ENCODE results near the gene MARK3. TPM values are rescaled to one million over a fixed set of nuclear protein-coding genes. Genes with fewer than 3 reads are reported as not detected.

Gene MARK3
- total and polyA plus RNA-seq, 10 of the 15 experiments (the other 5 are each of a cell fraction or from before 2014, with no cell fraction given), result 10.7 to 75.1 (median 41.4) TPM

- intact Hi-C loops (cut with micrococcal nuclease; ENCODE audit: unreplicated experiment) (loop anchor here (1.0 kb wide), 2 partner anchors 29 to 47 kb away; no protein-coding TSS in a partner anchor), in situ Hi-C loops (cut with MboI) (no loop called here)
- FAIRE-seq, result peak; percentile 44
- SMC1A ChIA-PET (ENCODE audit: uncharacterized antibody, unreplicated experiment), result interaction anchor here (1.2 to 1.5 kb wide), 2 partner anchors 19 to 28 kb away, joined by 3 to 13 read pairs; no protein-coding TSS in a partner anchor
- H3K4me1 ChIP-seq (ENCODE audit: control insufficient read depth, insufficient read depth, low read length), result no peaks in the 10 kb centered on the region
- 15% methylated on average over 20 of the region's 21 CpGs for WGBS (ENCODE audit: insufficient coverage, insufficient replicate concordance, low lambda C conversion rate, missing lambda C conversion rate)
- H3K36me3 ChIP-seq (ENCODE audit: control insufficient read depth in 2 of 2, insufficient read depth in 2 of 2, low read length in 1 of 2), result no peaks in the 10 kb centered on the region
- DNase-seq (ENCODE audit: low read depth, low spot score), result no peak
- POLR2A ChIA-PET, result no interaction called here
- H3K4me3 ChIP-seq, result no peak overlapping the region
- peak; percentile 93 for ATAC-seq
- no peaks in the 10 kb centered on the region for H3K27me3 ChIP-seq (replicated peaks in 1 of 2; ENCODE audit: control insufficient read depth in 2 of 2, insufficient read depth in 2 of 2, low read length in 1 of 2)
- H3K9ac ChIP-seq (ENCODE audit: control insufficient read depth, insufficient read depth, low read length), result no peak overlapping the region
- H4K20me1 ChIP-seq (ENCODE audit: control insufficient read depth, insufficient read depth), result no peaks in the 10 kb centered on the region
- no TSS peak for BruUV-seq (replicated peaks)
- no peaks in the 10 kb centered on the region for H3K79me2 ChIP-seq (ENCODE audit: control insufficient read depth, insufficient read depth, low read length)
- no peak overlapping the region for H3K4me2 ChIP-seq (ENCODE audit: control insufficient read depth, insufficient read depth)
- no peak overlapping the region for H3K27ac ChIP-seq (ENCODE audit: control insufficient read depth, insufficient read depth)
- RAD21 ChIA-PET (ENCODE audit: unreplicated experiment), result interaction anchor here (0.5 to 2.5 kb wide), 7 partner anchors 19 to 120 kb away, joined by 3 to 25 read pairs (median 4); no protein-coding TSS in a partner anchor
- CTCF ChIA-PET, result interaction anchor here (0.6 to 5.7 kb wide), 8 partner anchors 11 to 47 kb away, joined by 3 to 53 read pairs (median 3); no protein-coding TSS in a partner anchor
- H3K9me3 ChIP-seq (replicated peaks; ENCODE audit: control insufficient read depth, insufficient read depth, low read length), result no peaks in the 10 kb centered on the region
- no peak overlapping the region for H2AFZ ChIP-seq (ENCODE audit: control insufficient read depth, low read depth, low read length)
- TF ChIP-seq PKNOX1 (IDR thresholded peaks at IDR 0.05) (no peak), NR2C1 (IDR thresholded peaks at IDR 0.05) (no peak), E4F1 (IDR thresholded peaks at IDR 0.05; ENCODE audit: borderline replicate concordance, partially characterized antibody) (no peak), E2F8 (IDR thresholded peaks at IDR 0.05; ENCODE audit: low read depth, partially characterized antibody) (no peak), PBX3 (IDR thresholded peaks at IDR 0.05; ENCODE audit: insufficient replicate concordance, low read depth, low read length) (no peak), EP300 (IDR thresholded peaks at IDR 0.05; ENCODE audit: borderline replicate concordance in 1 of 2, control insufficient read depth in 1 of 2, low read depth in 2 of 2, low read length in 2 of 2) (no peak), LARP7 (IDR thresholded peaks at IDR 0.05) (peak; percentile 42; the same call in 1 of the 2 replicates), NRF1 (conservative IDR thresholded peaks at IDR 0.05; ENCODE audit: low read depth, low read length) (no peak), CTCF (IDR thresholded peaks at IDR 0.05 in 2 of 3, conservative IDR thresholded peaks at IDR 0.05 in 1 of 3; ENCODE audit: control insufficient read depth in 2 of 3, extremely low read depth in 1 of 3, insufficient read depth in 1 of 3, low read depth in 3 of 3, low read length in 3 of 3) (peak; percentile 85 to 96 (median 90); a peak in 5 of 6 replicates), KDM1A (IDR thresholded peaks at IDR 0.05; ENCODE audit: borderline replicate concordance) (no peak), KLF5 (IDR thresholded peaks at IDR 0.05; ENCODE audit: partially characterized antibody) (no peak)
Measured at GRCh38 chr14:103546652-103547454, 161.6 kb downstream of the MARK3 start.

All from GM12878 (cell line).